GM18868 (cell line): ENCODE data around the gene EIF4E.

Experiments used
- ATAC-seq: cut with Tn5 transposase; IDR thresholded peaks from one replicate; pipeline ENCODE4 v1.9.1; 2021; ENCODE audit warnings: mild to moderate bottlenecking, moderate library complexity; ENCODE audit not compliant: unreplicated experiment

The EIF4E gene, protein sequence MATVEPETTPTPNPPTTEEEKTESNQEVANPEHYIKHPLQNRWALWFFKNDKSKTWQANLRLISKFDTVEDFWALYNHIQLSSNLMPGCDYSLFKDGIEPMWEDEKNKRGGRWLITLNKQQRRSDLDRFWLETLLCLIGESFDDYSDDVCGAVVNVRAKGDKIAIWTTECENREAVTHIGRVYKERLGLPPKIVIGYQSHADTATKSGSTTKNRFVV

DNA sequence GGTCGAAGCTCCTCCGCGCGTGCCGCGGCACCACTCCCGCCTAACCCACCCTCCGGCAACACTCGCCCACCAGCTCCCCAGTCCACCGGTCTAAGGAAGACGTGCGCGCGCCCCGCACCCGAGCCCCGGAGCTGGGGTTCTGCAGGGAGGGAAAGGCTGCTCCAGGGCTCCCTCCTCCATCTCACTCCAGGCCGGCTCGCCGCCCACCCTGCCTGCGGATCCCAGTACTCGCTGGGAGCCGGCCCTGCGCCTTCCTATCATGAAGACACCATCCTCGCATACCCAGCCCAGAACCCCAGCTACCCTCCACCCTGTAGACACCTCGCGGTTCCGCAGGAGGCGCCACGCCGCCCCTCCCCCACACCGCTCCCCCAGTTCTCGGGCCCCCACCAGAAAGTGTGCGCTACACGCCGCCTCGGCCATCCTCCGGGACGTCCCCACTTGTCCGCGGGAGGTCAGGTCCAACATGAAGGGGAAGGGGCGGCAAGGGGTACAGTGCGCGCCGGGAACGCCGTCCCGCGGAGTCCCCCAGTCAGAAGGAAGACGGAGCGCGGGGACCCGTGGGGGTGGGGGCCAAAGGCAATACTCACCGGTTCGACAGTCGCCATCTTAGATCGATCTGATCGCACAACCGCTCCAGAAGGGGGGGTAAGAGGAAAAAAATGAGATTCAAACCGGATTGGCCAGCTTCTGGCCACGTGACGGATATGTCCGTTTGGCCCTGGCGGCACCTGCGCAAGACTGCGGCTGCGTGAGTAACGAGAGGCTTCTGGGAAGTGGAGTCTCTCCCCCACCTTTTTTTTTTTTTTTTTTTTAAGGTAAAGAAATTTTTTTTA is at the start of gene EIF4E:
TSS of gene EIF4E (minus strand) at position 629 of the 836 bp plus-strand sequence. CDS start at position 608, 21 bp downstream.
- ATAC-seq: peak; percentile 61

DNA sequence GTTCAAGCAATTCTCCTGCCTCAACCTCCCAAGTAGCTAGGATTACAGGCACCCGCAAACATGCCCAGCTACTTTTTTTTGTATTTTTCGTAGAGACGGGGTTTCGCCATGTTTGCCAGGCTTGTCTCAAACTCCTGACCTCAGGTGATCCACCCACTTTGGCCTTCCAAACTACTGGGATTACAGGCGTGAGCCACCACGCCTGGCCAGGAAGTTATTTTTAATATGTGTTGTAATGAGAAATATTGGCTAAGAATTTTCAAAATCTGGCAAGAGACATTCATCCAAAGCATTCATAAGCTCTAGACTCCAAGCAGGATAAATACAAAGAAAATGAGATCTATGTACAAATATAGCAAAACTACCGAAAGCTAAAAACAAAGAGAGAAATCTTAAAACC is 48.6 kb upstream of the EIF4E start:
- ATAC-seq: no peak

- ATAC-seq: no peak
Observed at GRCh38 chr4:98976716-98977115, 47.8 kb upstream of the EIF4E start.

GRCh38 chr4:98969878-98970785 is 41.2 kb upstream of the EIF4E start:
- ATAC-seq: no peak

DNA sequence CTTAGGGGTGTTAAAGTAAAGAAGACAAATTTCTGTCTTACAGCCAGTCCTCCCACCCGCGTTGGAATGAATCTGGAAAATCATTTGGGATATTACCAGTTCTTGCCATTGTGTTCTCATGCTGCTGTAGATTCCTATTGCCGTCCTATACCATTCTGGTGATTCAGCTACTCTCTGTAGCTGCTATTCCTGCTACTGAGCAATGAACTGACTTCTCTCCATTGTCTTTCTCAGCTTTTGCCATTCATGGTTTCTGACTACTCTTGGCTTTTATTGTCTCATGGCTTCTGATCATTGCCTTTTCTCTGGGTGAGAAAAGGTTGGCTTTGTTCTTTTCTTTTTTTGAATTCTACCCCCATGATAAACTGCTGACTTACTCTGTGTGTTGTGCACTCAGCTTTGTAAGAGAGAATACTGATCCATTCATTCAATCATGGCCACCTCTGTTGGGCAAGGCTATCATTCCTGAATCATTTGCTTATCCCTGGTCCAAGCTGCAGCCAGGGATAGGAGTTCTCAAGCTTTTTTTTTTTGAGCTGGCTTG is 38.9 kb upstream of the EIF4E start:
- ATAC-seq: no peak

GRCh38 chr4:98966926-98967325 is 38.0 kb upstream of the EIF4E start:
- ATAC-seq: no peak

- ATAC-seq: no peak
Observed at GRCh38 chr4:98963538-98964433, 34.9 kb upstream of the EIF4E start.

GRCh38 chr4:98961770-98962169 is 32.8 kb upstream of the EIF4E start:
- ATAC-seq: no peak

- no peak for ATAC-seq
Observed at GRCh38 chr4:98959411-98959810, 30.5 kb upstream of the EIF4E start.

GRCh38 chr4:98958065-98958464 is 29.1 kb upstream of the EIF4E start:
- peak; percentile 74 for ATAC-seq

DNA sequence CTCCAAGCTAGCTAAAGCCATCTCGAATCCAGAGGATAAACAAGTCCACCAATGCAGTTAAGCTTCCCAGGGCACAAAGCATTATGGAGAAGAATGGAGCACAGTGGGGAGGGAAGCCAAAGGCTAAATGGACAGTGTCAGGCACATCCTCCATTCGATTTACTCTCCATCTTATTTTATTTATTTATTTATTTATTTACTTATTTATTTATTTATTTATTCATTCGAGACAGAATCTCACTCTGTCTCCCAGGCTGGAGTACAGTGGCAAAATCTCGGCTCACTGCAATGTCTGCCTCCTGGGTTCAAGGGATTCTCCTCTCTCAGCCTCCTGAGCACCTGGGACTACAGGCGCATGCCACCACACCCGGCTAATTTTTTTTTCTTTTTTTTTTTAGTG is 26.3 kb upstream of the EIF4E start:
- no peak for ATAC-seq

DNA sequence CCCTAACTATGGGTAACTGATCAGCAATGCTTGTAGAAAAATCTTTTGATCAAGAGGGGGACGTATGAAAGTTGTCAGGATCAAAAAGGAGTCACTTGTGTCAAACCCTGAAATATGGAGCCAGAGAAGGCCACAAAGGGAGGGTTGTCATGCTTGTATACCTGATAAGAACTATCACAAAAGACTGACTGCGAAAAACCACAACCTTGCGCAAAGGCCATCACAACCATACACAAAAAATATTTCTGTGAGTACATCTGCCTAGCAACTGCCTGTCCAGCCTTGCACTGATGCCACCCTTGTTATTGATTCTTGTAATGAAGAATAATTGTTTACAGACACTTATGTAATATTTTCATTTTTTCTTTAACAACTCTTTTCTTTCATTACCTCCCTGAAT is 22.8 kb upstream of the EIF4E start:
- no peak for ATAC-seq

GRCh38 chr4:98950925-98951324 is 22.0 kb upstream of the EIF4E start:
- no peak for ATAC-seq

GRCh38 chr4:98946359-98946758 is 17.4 kb upstream of the EIF4E start:
- no peak for ATAC-seq

GRCh38 chr4:98945297-98945850 is 16.4 kb upstream of the EIF4E start:
- ATAC-seq: peak; percentile 80

GRCh38 chr4:98939892-98940298 is 11.0 kb upstream of the EIF4E start:
- peak; percentile 59 for ATAC-seq

- peak; percentile 58 for ATAC-seq
Observed at GRCh38 chr4:98939438-98939837, 10.5 kb upstream of the EIF4E start.

DNA sequence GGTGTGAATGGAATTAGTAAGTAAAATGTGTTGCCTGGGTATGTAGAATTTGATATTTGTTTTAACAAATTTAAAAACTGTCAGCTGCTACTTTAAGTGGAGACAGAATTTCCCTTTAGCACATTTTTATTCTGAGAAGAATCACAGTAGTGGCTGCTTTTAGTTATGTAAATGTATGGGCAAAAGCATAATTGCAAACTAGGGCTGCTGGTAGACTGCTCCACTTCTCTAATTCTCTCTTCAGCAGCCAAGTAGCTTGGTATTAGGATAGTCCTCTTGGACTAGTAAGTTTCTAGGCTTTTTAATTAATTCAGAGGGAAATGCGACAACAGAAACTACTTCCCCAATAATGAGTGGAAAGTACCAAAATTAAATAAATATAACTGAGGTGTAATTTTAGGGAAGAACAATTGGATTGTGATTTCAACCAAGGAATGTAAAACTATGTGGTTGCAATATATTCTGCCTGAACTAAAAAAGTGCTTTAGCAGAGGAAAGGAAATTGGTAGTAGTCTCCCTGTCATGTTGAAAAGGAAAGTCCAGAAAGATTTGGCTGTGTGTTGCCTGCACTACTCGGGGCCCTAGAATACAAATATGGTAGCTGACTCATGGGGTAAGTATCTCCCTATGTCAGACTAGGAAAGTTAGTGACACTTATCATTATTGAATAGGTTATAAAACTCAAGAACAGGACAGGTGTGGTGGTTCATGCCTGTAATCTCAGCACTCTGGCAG is 9.2 kb upstream of the EIF4E start:
- ATAC-seq: peak; percentile 44

GRCh38 chr4:98935633-98936032 is 6.7 kb upstream of the EIF4E start:
- no peak for ATAC-seq
